Measurements from ENCODE around the gene RPL3.
A peak's percentile ranks its signal among the peaks of the same experiment; 100 is the strongest.

Gene RPL3

DNA sequence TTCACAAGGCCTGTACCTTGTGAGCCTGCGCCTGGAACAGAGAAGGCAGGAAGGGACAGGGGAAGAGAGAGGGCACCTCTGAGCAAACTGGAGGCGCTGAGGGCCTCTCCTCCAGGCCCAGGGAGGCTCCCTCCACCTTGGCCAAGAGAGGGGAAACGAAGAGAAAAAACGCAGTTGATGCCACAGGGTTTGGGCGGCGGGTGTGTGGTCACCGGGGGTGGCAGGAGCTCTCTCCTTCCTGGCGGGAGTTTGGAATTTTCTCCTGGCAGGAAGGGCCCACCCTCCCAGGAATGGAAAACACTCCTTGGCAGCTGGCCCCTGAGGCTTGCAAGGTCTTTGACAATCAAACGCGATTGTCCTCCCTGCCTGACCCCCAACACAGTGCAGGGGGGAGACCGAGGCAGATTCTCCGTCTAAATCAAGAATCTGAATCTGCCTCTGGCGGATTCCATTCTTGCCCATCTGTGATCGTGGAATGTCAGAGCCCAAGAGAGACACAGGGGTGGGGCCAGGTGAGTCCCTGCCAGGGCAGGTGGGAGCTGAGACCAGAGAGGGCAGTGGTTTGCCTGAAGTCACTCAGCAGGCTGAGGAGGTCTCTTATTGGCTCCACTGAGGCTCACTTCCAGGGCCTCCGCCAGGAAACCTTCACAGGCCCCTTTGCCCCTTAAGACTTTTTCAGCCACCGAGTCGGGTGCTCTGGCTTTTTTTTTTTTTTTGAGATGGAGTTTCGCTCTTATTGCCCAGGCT lies 21.0 kb downstream of the RPL3 start:
- WGBS: 78% methylated on average over 17 of the region's 18 CpGs
- no peak overlapping the region for H3K4me3 ChIP-seq (ENCODE audit: insufficient read depth in 1 of 2, low read depth in 1 of 2, low read length in 2 of 2)
- peaks cover 47% of the 10 kb centered on the region for H3K4me1 ChIP-seq (ENCODE audit: control insufficient read depth, insufficient read depth, low read depth, low read length)

GRCh38 chr22:39297490-39298240 lies 21.8 kb downstream of the RPL3 start:
- Histone ChIP-seq H3K9ac (ENCODE audit: low read length) (no peak overlapping the region), H4K91ac (ENCODE audit: low read length) (peak overlapping the region; percentile 96), H3K4ac (ENCODE audit: low read depth in 1 of 2, low read length in 2 of 2) (peak overlapping the region; percentile 12 to 75), H4K8ac (ENCODE audit: low read length) (peak overlapping the region; percentile 88), H2AFZ (ENCODE audit: low read depth, low read length) (no peak overlapping the region), H2AK5ac (ENCODE audit: low read length, severe bottlenecking) (peak overlapping the region; percentile 60), H3K18ac (ENCODE audit: low read depth in 1 of 2, low read length in 2 of 2) (peak overlapping the region; percentile 59 to 89), H3K4me2 (ENCODE audit: low read length, poor library complexity, severe bottlenecking) (no peak overlapping the region), H3K23ac (ENCODE audit: low read length in 2 of 2) (no peak overlapping the region), H3K79me1 (replicated peaks; ENCODE audit: low read length, poor library complexity, severe bottlenecking) (no peaks in the 10 kb centered on the region), H3K14ac (ENCODE audit: low read length in 2 of 2) (peak overlapping the region in 1 of 2 experiments; percentile 38), H3K27ac (ENCODE audit: low read length, poor library complexity, severe bottlenecking) (peak overlapping the region; percentile 78), H3K4me3 (ENCODE audit: insufficient read depth in 1 of 2, low read depth in 1 of 2, low read length in 2 of 2) (no peak overlapping the region), H3K27me3 (ENCODE audit: control insufficient read depth in 1 of 2, insufficient read depth in 1 of 2, low read length in 2 of 2) (peaks cover 0 to 51% of the 10 kb centered on the region in 2 experiments), H2BK15ac (ENCODE audit: low read depth, poor library complexity, severe bottlenecking) (peak overlapping the region; percentile 53), H3K9me3 (ENCODE audit: control insufficient read depth, low read length) (no peaks in the 10 kb centered on the region), H2BK12ac (ENCODE audit: low read length in 2 of 2) (peak overlapping the region; percentile 75 to 78), H3K36me3 (ENCODE audit: control insufficient read depth in 1 of 2, insufficient read depth in 2 of 2, low read depth in 1 of 2, low read length in 2 of 2) (no peaks in the 10 kb centered on the region), H2BK120ac (ENCODE audit: low read depth, low read length) (peak overlapping the region; percentile 29), H2BK5ac (ENCODE audit: low read depth, low read length, poor library complexity, severe bottlenecking) (no peak overlapping the region), H3K4me1 (ENCODE audit: control insufficient read depth, insufficient read depth, low read depth, low read length) (peaks cover 50% of the 10 kb centered on the region)
- 61% methylated on average over 17 of the region's 18 CpGs for WGBS
- peak; percentile 26 for DNase-seq

More for the DNA sequence above, 21.0 kb downstream of the RPL3 start:
- H4K91ac ChIP-seq (ENCODE audit: low read length): peak overlapping the region; percentile 64
- peaks cover 0 to 51% of the 10 kb centered on the region in 2 experiments for H3K27me3 ChIP-seq (ENCODE audit: control insufficient read depth in 1 of 2, insufficient read depth in 1 of 2, low read length in 2 of 2)
- peak overlapping the region; percentile 74 to 75 for H2BK12ac ChIP-seq (ENCODE audit: low read length in 2 of 2)
- H3K4me2 ChIP-seq (ENCODE audit: low read length, poor library complexity, severe bottlenecking): no peak overlapping the region
- H3K14ac ChIP-seq (ENCODE audit: low read length in 2 of 2): peak overlapping the region in 1 of 2 experiments; percentile 26
- H4K8ac ChIP-seq (ENCODE audit: low read length): peak overlapping the region; percentile 32
- no peak overlapping the region for H3K9ac ChIP-seq (ENCODE audit: low read length)
- H2BK15ac ChIP-seq (ENCODE audit: low read depth, poor library complexity, severe bottlenecking): peak overlapping the region; percentile 53
- no peak for DNase-seq
- H2AFZ ChIP-seq (ENCODE audit: low read depth, low read length): no peak overlapping the region
- peak overlapping the region in 1 of 2 experiments; percentile 45 for H3K18ac ChIP-seq (ENCODE audit: low read depth in 1 of 2, low read length in 2 of 2)
- peak overlapping the region; percentile 78 for H3K27ac ChIP-seq (ENCODE audit: low read length, poor library complexity, severe bottlenecking)
- no peak overlapping the region for H2BK5ac ChIP-seq (ENCODE audit: low read depth, low read length, poor library complexity, severe bottlenecking)
- no peaks in the 10 kb centered on the region for H3K36me3 ChIP-seq (ENCODE audit: control insufficient read depth in 1 of 2, insufficient read depth in 2 of 2, low read depth in 1 of 2, low read length in 2 of 2)
- peak overlapping the region; percentile 73 for H2AK5ac ChIP-seq (ENCODE audit: low read length, severe bottlenecking)
- no peak overlapping the region for H2BK120ac ChIP-seq (ENCODE audit: low read depth, low read length)
- peak overlapping the region in 1 of 2 experiments; percentile 35 for H3K4ac ChIP-seq (ENCODE audit: low read depth in 1 of 2, low read length in 2 of 2)
- H3K79me1 ChIP-seq (replicated peaks; ENCODE audit: low read length, poor library complexity, severe bottlenecking): no peaks in the 10 kb centered on the region
- no peak overlapping the region for H3K23ac ChIP-seq (ENCODE audit: low read length in 2 of 2)
- H3K9me3 ChIP-seq (ENCODE audit: control insufficient read depth, low read length): no peaks in the 10 kb centered on the region

GRCh38 chr22:39296981-39297489 lies 22.4 kb downstream of the RPL3 start:
- WGBS: 78% methylated on average over 19 of the region's 19 CpGs
- H2AK5ac ChIP-seq (ENCODE audit: low read length, severe bottlenecking): peak overlapping the region; percentile 6

DNA sequence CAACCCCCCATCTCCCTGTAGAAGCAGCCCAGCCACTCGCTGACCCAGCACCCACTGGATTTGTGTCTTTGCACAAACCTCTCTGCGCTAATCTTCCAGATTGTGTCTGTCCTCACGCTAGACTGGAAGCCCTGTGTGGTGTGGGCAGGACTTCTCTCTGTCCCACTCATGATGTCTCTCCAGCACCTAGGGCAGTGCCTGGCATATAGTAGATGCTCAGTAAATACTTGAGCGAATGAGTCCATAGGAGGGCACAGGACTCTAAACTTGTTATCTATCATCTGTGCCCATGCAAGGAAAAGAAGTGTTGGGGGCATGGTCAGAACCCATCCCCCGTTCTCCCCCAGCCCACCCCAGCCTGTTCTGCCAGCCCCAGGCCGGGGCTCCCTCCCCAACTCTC lies 22.9 kb downstream of the RPL3 start:
- no peak overlapping the region for H2AFZ ChIP-seq (ENCODE audit: low read depth, low read length)
- peaks cover 0 to 50% of the 10 kb centered on the region in 2 experiments for H3K27me3 ChIP-seq (ENCODE audit: control insufficient read depth in 1 of 2, insufficient read depth in 1 of 2, low read length in 2 of 2)
- H3K23ac ChIP-seq (ENCODE audit: low read length in 2 of 2): no peak overlapping the region
- H3K36me3 ChIP-seq (ENCODE audit: control insufficient read depth in 1 of 2, insufficient read depth in 2 of 2, low read depth in 1 of 2, low read length in 2 of 2): no peaks in the 10 kb centered on the region
- WGBS: 88% methylated on average over 6 of the region's 6 CpGs
- H3K4me2 ChIP-seq (ENCODE audit: low read length, poor library complexity, severe bottlenecking): no peak overlapping the region
- H3K18ac ChIP-seq (ENCODE audit: low read depth in 1 of 2, low read length in 2 of 2): peak overlapping the region in 1 of 2 experiments; percentile 1
- no peak overlapping the region for H4K91ac ChIP-seq (ENCODE audit: low read length)
- H3K9ac ChIP-seq (ENCODE audit: low read length): no peak overlapping the region
- no peak overlapping the region for H4K8ac ChIP-seq (ENCODE audit: low read length)
- H2BK5ac ChIP-seq (ENCODE audit: low read depth, low read length, poor library complexity, severe bottlenecking): peak overlapping the region; percentile 46
- peak overlapping the region; percentile 2 for H2BK15ac ChIP-seq (ENCODE audit: low read depth, poor library complexity, severe bottlenecking)
- no peaks in the 10 kb centered on the region for H3K79me1 ChIP-seq (replicated peaks; ENCODE audit: low read length, poor library complexity, severe bottlenecking)
- H3K27ac ChIP-seq (ENCODE audit: low read length, poor library complexity, severe bottlenecking): no peak overlapping the region
- H3K14ac ChIP-seq (ENCODE audit: low read length in 2 of 2): no peak overlapping the region
- peaks cover 58% of the 10 kb centered on the region for H3K4me1 ChIP-seq (ENCODE audit: control insufficient read depth, insufficient read depth, low read depth, low read length)
- H3K4me3 ChIP-seq (ENCODE audit: insufficient read depth in 1 of 2, low read depth in 1 of 2, low read length in 2 of 2): no peak overlapping the region
- no peak for DNase-seq
- peak overlapping the region in 1 of 2 experiments; percentile 19 for H2BK12ac ChIP-seq (ENCODE audit: low read length in 2 of 2)
- no peak overlapping the region for H2BK120ac ChIP-seq (ENCODE audit: low read depth, low read length)
- H2AK5ac ChIP-seq (ENCODE audit: low read length, severe bottlenecking): peak overlapping the region; percentile 6
- no peak overlapping the region for H3K4ac ChIP-seq (ENCODE audit: low read depth in 1 of 2, low read length in 2 of 2)
- H3K9me3 ChIP-seq (ENCODE audit: control insufficient read depth, low read length): no peaks in the 10 kb centered on the region

More at GRCh38 chr22:39296981-39297489, 22.4 kb downstream of the RPL3 start:
- Histone ChIP-seq H3K36me3 (ENCODE audit: control insufficient read depth in 1 of 2, insufficient read depth in 2 of 2, low read depth in 1 of 2, low read length in 2 of 2) (no peaks in the 10 kb centered on the region), H3K23ac (ENCODE audit: low read length in 2 of 2) (no peak overlapping the region), H2BK12ac (ENCODE audit: low read length in 2 of 2) (peak overlapping the region in 1 of 2 experiments; percentile 33), H3K27me3 (ENCODE audit: control insufficient read depth in 1 of 2, insufficient read depth in 1 of 2, low read length in 2 of 2) (peaks cover 0 to 51% of the 10 kb centered on the region in 2 experiments), H3K9me3 (ENCODE audit: control insufficient read depth, low read length) (no peaks in the 10 kb centered on the region), H3K4me1 (ENCODE audit: control insufficient read depth, insufficient read depth, low read depth, low read length) (peaks cover 53% of the 10 kb centered on the region), H2BK5ac (ENCODE audit: low read depth, low read length, poor library complexity, severe bottlenecking) (peak overlapping the region; percentile 46), H3K9ac (ENCODE audit: low read length) (no peak overlapping the region), H3K14ac (ENCODE audit: low read length in 2 of 2) (peak overlapping the region in 1 of 2 experiments; percentile 3), H4K8ac (ENCODE audit: low read length) (peak overlapping the region; percentile 88), H2BK120ac (ENCODE audit: low read depth, low read length) (no peak overlapping the region), H4K91ac (ENCODE audit: low read length) (peak overlapping the region; percentile 48), H2AFZ (ENCODE audit: low read depth, low read length) (no peak overlapping the region), H3K18ac (ENCODE audit: low read depth in 1 of 2, low read length in 2 of 2) (peak overlapping the region; percentile 18 to 26), H3K4me3 (ENCODE audit: insufficient read depth in 1 of 2, low read depth in 1 of 2, low read length in 2 of 2) (no peak overlapping the region), H3K4ac (ENCODE audit: low read depth in 1 of 2, low read length in 2 of 2) (peak overlapping the region in 1 of 2 experiments; percentile 8), H3K27ac (ENCODE audit: low read length, poor library complexity, severe bottlenecking) (peak overlapping the region; percentile 78), H2BK15ac (ENCODE audit: low read depth, poor library complexity, severe bottlenecking) (no peak overlapping the region), H3K4me2 (ENCODE audit: low read length, poor library complexity, severe bottlenecking) (no peak overlapping the region), H3K79me1 (replicated peaks; ENCODE audit: low read length, poor library complexity, severe bottlenecking) (no peaks in the 10 kb centered on the region)
- no peak for DNase-seq
